BJ (cell line): ENCODE results near the gene AOPEP. TPM values are rescaled to one million over a fixed set of nuclear protein-coding genes. Genes with fewer than 3 reads are reported as not detected.

Experiments
- CTCF ChIA-PET: fragments of 350-600 bp; formaldehyde crosslinking; extraction: SDS; loops from one replicate; lab custom pipeline; 2021; ENCODE audit warnings: antibody characterized with exemption, inconsistent platforms; lab: Yijun Ruan, JAX
- POLR2A ChIA-PET: fragments of 300-600 bp; sonication (Branson Sonifier 250); formaldehyde crosslinking; extraction: SDS; loops from one replicate; lab custom pipeline; 2021; ENCODE audit warnings: antibody characterized with exemption; lab: Charles Lee
- DNase-seq: peaks from one replicate; pipeline ENCODE4 v3.0.0-alpha.2; 2011; ENCODE audit warnings: low read depth
- H3K27me3 ChIP-seq: 2 replicates; pipeline ENCODE4 v1.6.0; 2011; ENCODE audit warnings: low read length; ENCODE audit not compliant: control insufficient read depth, insufficient read depth
- H3K36me3 ChIP-seq: 2 replicates; pipeline ENCODE4 v1.5.1; 2011; ENCODE audit warnings: low read length; ENCODE audit not compliant: control insufficient read depth, insufficient read depth
- H3K4me3 ChIP-seq: 2 replicates; pipeline ENCODE4 v1.5.1; 2011; ENCODE audit warnings: low read depth, mild to moderate bottlenecking, control low read depth, low read length
- polyA plus RNA-seq: library from polyadenylated mRNA; depleted of rRNA; stranded (reverse); fragments of >200 nt; gene quantifications from 2 replicates; pipeline ENCODE4 v1.2.3, GENCODE V29; 2011
- TF ChIP-seq, protein P1 (sequence below): IDR thresholded peaks from 2 replicates; pipeline ENCODE4 v1.5.1; 2011; ENCODE audit warnings: low read depth, mild to moderate bottlenecking, control low read depth, inconsistent platforms, low read length, moderate library complexity; ENCODE audit not compliant: insufficient read depth

AOPEP gene
- polyA plus RNA-seq, 1 experiment: 52.1 TPM

DNA sequence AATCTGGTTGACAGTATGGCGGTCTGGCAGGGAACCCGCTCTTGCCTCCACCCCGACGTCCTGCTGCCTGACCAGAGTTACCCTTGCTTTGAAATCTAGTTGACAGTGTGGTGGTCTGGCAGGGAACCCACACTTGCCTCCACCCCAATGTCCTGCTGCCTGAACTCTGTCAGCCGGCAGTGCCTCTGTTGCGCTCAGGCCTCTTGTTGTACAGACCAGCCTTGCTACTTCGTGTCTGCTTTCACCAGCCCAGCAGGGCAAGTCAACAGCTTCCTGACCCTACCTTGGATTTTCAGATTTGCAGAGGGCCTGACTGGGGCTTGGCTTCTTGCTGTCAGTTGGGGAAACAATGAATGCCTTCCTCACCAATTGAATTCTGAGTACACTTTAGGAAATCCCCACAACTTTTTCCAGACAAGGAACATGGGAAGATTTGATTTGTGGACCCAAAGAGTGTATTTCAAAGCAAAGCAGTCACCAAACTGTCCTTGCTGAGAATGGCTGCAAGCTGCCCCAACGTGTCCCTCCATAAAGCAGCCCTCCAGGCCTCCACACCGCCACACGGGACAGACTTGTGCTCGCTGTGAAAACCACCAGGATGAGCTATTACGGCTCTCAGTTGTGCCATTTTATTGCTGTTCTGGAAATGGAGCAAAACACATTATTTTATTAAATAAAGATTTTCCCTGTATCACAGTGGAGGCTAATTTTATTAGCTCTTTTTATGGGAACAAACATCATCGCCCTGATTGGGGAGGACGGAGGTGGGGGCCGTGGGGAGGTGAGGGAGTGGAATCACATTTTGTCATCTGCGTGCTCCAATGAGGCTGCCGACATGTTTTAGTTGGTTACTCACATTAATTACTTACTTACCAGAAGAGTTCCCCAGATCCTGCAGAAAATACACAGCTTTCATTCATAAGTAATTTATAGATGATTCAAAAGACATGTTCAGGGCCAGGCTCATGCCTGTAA is 189.3 kb downstream of the AOPEP start:
- ChIA-PET CTCF (interaction anchor here (0.6 to 1.2 kb wide), 5 partner anchors 12 to 212 kb away, joined by 3 read pairs; no protein-coding TSS in a partner anchor), POLR2A (no interaction called here)
- no peaks in the 10 kb centered on the region for H3K27me3 ChIP-seq
- DNase-seq: no peak
- no peak overlapping the region for H3K4me3 ChIP-seq
- TF ChIP-seq, protein P1, sequence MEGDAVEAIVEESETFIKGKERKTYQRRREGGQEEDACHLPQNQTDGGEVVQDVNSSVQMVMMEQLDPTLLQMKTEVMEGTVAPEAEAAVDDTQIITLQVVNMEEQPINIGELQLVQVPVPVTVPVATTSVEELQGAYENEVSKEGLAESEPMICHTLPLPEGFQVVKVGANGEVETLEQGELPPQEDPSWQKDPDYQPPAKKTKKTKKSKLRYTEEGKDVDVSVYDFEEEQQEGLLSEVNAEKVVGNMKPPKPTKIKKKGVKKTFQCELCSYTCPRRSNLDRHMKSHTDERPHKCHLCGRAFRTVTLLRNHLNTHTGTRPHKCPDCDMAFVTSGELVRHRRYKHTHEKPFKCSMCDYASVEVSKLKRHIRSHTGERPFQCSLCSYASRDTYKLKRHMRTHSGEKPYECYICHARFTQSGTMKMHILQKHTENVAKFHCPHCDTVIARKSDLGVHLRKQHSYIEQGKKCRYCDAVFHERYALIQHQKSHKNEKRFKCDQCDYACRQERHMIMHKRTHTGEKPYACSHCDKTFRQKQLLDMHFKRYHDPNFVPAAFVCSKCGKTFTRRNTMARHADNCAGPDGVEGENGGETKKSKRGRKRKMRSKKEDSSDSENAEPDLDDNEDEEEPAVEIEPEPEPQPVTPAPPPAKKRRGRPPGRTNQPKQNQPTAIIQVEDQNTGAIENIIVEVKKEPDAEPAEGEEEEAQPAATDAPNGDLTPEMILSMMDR: no peak
- H3K36me3 ChIP-seq: no peaks in the 10 kb centered on the region

DNA sequence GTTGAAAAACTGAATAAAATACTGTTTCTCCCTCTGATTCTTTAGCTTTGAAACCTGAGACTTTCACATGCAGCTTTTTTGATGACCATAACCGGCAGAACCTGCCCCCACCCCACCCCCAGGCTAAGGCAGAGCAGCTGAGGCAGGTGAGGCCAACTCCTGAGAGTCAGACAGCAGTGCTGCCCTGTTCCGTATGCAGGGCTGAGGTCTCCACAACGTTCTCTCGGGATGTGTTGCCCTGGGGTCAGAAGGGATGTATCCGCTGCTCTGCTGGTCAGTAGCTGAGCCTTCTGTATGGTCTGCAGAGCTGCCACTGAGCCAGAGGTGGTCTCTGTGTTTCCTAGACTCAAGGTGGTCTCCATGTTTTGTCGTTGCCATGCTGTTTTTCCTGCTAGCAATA is 190.5 kb downstream of the AOPEP start:
- CTCF ChIA-PET: interaction anchor here (0.9 to 2.2 kb wide), 4 partner anchors 92 to 236 kb away, joined by 3 to 9 read pairs (median 3); no protein-coding TSS in a partner anchor
- TF ChIP-seq, protein P1: no peak
- POLR2A ChIA-PET: no interaction called here
- Histone ChIP-seq H3K27me3 (no peaks in the 10 kb centered on the region), H3K36me3 (no peaks in the 10 kb centered on the region), H3K4me3 (no peak overlapping the region)
- no peak for DNase-seq

DNA sequence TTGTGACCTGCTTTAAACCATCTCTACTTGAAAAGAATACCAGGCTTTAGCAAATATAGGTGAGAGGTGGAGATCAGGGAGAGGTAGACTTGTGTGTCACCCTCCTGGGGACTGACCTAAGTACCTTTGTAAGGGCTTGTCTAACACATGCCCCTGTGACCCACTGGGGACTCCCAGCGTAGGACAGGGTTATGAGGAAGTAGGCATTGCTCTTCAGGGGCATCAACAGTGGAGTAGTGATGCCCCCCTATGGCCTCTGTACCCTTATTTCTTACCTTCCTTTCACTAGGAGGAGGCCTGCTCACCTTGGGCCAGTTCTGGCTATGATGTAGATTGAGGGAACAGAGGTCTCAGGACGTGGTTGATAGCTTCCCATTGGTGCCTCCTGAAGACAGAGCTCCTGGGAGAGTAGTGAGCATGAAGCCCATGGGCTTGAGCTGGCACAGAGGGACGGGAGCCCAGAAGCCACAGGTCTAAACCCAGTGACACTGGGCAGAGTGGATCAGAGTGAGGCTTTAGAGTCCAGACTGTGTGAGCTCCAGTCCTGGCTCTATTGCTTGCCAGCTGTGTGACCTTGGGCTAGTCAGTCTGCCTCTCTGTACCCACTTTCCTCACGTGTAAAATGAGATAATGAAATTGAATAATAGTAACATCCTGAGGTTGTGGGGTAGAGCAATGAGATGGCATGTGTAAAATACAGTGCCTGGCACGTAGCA is 191.7 kb downstream of the AOPEP start:
- Histone ChIP-seq H3K36me3 (no peaks in the 10 kb centered on the region), H3K27me3 (no peaks in the 10 kb centered on the region), H3K4me3 (no peak overlapping the region)
- DNase-seq: no peak
- CTCF ChIA-PET: interaction anchor here (0.8 to 2.2 kb wide), 3 partner anchors 101 to 155 kb away, joined by 3 to 9 read pairs (median 4); no protein-coding TSS in a partner anchor
- POLR2A ChIA-PET: interaction anchor here (0.5 to 0.6 kb wide), 2 partner anchors 37 to 243 kb away, joined by 3 read pairs; no protein-coding TSS in a partner anchor
- TF ChIP-seq, protein P1: no peak

DNA sequence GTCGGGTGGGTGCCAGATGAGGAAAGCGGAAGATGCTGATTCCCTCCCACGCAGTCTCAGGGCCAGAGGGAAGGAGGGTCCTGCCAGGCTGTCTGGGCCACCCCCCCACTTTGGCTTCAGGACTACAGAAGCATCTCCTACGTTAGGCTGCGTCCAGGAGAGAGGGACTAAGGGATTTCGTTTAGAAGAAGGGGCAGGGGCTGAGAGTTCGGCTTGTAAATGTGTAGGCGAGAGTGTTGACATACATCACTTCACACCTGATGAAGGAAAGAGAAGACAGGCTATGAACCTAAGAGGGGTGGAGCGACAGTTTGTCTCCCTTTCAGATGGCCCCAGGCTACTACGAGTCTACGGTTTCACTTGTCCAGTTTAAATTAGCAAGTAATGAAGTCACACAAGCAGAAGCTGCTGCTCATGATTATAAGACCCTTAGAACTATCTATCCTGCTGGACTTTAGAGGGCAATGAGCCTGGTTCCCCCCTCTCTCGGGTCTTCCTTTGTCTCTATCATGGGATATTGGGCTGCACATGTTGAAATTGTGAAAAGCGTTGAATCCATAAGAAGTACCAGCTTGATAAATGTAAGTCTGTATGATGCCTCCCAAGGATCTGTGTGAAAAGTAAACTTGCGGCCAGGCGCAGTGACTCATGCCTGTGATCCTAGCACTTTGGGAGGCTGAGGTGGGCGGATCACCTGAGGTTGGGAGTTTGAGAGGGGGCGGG is 193.0 kb downstream of the AOPEP start:
- no peaks in the 10 kb centered on the region for H3K36me3 ChIP-seq
- DNase-seq: no peak
- no peak overlapping the region for H3K4me3 ChIP-seq
- CTCF ChIA-PET: interaction anchor here (0.6 kb wide), 1 partner anchor 67 kb away, joined by 3 read pairs; no protein-coding TSS in a partner anchor
- TF ChIP-seq, protein P1: no peak
- POLR2A ChIA-PET: interaction anchor here (0.6 to 0.8 kb wide), 4 partner anchors 42 to 141 kb away, joined by 3 to 5 read pairs (median 3); no protein-coding TSS in a partner anchor
- no peaks in the 10 kb centered on the region for H3K27me3 ChIP-seq
